Keratinocyte (primary cell): ENCODE results near the gene LPGAT1.

Source experiments
- EZH2 ChIP-seq: IDR thresholded peaks from one replicate; pipeline ENCODE4 v1.6.1; 2012; ENCODE audit warnings: inconsistent platforms, mild to moderate bottlenecking, low read length, moderate library complexity
- TF ChIP-seq, protein P1 (sequence below), 3 experiments: IDR thresholded peaks in 1 of 3; conservative IDR thresholded peaks in 1 of 3; optimal IDR thresholded peaks in 1 of 3; 2 replicates in 2 of 3; 3 replicates in 1 of 3; pipeline versions ENCODE3 to v1.5.1; 2011; ENCODE audit warnings: low read length in 3 of 3, mild to moderate bottlenecking in 3 of 3, moderate library complexity in 2 of 3, control low read depth in 1 of 3, inconsistent platforms in 1 of 3; ENCODE audit not compliant: insufficient read depth in 2 of 3; ENCODE audit errors: extremely low read depth in 1 of 3

GRCh38 chr1:211825980-211826379 is 4.6 kb downstream of the LPGAT1 start:
- TF ChIP-seq, protein P1, sequence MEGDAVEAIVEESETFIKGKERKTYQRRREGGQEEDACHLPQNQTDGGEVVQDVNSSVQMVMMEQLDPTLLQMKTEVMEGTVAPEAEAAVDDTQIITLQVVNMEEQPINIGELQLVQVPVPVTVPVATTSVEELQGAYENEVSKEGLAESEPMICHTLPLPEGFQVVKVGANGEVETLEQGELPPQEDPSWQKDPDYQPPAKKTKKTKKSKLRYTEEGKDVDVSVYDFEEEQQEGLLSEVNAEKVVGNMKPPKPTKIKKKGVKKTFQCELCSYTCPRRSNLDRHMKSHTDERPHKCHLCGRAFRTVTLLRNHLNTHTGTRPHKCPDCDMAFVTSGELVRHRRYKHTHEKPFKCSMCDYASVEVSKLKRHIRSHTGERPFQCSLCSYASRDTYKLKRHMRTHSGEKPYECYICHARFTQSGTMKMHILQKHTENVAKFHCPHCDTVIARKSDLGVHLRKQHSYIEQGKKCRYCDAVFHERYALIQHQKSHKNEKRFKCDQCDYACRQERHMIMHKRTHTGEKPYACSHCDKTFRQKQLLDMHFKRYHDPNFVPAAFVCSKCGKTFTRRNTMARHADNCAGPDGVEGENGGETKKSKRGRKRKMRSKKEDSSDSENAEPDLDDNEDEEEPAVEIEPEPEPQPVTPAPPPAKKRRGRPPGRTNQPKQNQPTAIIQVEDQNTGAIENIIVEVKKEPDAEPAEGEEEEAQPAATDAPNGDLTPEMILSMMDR (optimal IDR thresholded peaks at IDR 0.05 in 1 of 3, IDR thresholded peaks at IDR 0.05 in 1 of 3, conservative IDR thresholded peaks at IDR 0.05 in 1 of 3; ENCODE audit: extremely low read depth in 1 of 3, insufficient read depth in 2 of 3, low read length in 3 of 3) = no peak
- no peak for TF ChIP-seq EZH2
